ENCODE results near the gene DSCAML1. TPM values are rescaled to one million over a fixed set of nuclear protein-coding genes. Genes with fewer than 3 reads are reported as not detected.

Gene DSCAML1
- total RNA-seq, 1 experiment from 2014 or later = not detected

DNA sequence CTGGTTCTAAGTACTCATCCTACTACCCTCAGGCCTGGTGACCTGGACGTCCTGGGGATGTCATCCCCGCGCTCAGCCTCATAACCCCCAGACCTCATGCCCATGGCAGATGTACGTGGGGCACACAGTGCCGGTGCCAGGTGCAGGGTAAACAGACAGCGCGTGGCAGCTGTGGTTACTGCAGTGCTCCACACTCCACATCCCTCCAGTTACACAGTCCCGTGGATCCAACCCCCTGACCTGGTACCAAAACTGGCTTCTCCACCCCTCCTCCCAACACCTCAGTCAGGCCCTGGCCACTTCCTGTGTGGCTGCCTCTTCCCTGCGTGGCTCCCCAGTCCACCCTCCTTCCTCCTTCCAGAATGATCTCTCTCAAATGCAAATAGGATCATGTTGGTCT is 95.2 kb downstream of the DSCAML1 start:
- DNase-seq (ENCODE audit: low read depth) = no peak

DNA sequence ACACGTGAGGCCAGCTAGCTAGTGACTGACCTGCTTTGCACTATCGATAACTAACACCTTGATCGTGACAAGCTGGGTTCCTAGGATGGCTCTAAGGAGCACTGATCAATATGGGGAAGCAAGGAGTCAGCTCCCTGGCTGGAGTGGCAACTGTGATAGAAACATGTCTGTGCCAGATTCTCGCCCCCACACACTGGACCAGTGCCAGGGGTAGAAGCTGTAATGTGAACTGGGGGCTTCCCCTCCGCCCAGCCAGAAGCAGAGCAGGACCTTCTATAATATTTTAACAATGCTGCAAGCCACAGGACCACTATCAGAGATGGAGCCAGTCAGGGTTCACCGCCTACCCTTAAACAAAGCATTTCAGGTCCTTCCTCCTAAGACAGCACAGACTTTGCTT is 96.5 kb downstream of the DSCAML1 start:
- DNase-seq (ENCODE audit: low read depth) = no peak

DNA sequence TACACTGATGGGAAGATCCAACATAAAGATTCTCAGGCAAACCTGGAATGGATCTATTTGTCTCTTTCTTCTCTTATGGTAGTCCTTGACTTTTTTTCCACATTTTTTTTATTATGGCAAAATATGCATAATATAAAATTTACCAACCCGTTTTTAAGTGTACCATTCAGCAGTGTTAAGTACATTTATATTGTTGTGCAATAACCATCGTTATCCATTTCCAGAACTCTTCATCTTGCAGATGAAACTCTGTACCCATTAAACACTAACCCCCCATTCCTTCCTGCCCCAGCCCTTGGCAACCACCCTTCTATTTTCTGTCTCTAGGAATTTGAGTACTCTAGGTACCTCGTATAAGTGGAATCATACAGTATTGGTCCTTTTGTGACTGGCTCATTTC is 99.7 kb downstream of the DSCAML1 start:
- DNase-seq (ENCODE audit: low read depth) = no peak

DNA sequence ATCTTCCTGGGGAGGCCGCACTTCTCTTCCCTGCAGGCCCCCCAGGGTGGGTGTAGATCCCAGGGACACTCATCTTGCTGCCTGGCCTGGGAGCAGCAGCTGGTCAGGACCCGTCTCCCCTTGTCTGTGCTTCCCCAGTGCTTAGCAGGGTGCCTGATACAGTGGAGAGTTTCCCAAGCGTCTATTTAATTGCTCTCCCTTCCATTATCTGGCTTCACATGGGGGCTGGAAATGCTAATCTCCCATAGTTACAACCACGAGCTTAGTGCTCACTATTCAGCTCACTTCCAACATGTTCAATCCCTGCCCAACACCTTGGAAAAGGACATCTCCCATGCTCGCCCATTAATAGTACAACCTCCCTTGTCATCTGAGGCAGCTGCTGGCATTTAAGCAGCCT is 100.5 kb downstream of the DSCAML1 start:
- no peak for DNase-seq (ENCODE audit: low read depth)

DNA sequence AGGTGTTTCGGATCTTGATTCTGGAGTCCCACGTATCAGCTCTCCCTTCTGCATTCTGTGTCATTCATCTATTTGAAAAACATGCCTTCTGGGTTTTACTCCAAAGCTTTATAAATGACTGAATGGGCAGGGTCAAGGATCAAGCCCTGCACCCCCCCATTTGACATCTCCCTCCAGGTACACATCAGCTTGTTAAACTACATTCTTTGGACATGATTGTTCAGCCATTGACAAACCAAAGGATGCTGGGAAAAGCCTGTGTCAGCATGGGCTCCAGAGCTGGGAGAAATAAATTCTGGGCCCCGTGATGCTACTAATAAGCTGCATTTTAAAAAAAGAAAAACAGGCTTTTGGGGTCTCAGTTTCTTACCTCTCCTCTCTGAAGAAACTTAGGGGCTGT is 103.7 kb downstream of the DSCAML1 start:
- no peak for DNase-seq (ENCODE audit: low read depth)

DNA sequence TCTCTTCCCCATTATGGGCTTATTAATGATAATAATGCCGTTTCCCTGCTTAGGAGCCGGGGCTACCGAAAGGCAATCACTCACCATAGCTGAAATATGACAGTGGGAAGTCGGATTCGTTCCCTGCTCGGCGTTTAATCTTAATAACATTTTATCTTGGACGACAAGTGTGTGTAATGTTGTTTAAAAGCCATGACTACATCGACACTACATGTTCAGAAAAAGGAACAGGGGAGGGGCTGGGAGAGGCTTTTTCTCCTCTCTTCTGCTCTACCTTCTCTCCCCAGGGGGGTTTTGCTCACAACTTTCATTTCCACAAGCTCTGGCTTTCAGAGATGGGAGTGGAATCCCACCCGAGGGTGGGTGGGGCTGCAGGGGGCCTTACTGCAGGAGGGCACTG is 105.5 kb downstream of the DSCAML1 start:
- no peak for DNase-seq (ENCODE audit: low read depth)

DNA sequence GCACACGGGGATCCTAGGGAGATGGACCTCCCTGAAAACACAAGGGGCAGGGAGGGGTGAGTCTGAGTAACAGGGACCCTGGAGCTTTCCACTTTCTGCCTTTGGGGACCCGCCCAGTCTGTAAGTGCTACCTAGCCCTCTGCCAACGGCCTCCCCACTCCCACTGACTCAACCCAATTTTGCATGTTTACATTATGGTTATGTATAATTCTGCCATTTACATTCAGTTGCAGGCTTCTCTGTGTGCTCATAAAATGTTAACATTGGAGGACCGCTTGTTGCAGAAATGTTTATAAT is 105.8 kb downstream of the DSCAML1 start:
- no peak for DNase-seq (ENCODE audit: low read depth)

DNA sequence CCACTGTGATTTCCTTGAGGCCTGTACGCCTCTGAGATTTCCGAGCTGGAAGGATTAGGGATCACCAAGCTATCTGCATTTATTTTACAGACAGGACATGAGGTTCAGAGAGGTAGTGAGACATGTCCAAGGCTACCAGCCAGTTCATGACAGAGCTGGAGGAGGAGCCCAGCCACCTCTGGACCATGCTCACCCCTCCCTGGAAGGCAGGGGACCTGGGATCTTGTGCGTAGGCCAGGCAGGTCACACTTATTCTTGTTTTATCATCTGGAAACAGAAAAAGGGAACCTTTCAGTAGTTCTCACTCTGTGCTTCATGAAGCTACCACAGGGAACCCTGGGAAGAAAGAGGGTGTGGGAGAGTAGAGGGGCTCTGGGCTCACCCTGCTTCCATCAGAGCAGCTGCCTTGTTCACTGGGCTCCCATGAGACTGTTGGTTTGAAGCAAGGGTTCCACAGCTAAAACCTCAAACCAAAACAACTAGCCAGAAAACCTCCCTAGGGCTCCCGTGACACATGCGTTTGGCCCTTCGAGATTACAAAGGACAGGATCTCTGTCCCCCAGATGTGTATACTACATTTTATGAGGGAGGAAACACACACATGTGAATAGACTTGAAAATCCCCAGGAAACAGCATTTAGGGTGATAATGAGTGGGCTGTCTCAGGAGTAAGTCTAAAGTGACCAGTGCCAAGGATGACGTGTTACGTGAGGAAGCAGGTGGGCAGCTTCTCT is 106.4 kb downstream of the DSCAML1 start:
- DNase-seq (ENCODE audit: low read depth) = peak; percentile 5

DNA sequence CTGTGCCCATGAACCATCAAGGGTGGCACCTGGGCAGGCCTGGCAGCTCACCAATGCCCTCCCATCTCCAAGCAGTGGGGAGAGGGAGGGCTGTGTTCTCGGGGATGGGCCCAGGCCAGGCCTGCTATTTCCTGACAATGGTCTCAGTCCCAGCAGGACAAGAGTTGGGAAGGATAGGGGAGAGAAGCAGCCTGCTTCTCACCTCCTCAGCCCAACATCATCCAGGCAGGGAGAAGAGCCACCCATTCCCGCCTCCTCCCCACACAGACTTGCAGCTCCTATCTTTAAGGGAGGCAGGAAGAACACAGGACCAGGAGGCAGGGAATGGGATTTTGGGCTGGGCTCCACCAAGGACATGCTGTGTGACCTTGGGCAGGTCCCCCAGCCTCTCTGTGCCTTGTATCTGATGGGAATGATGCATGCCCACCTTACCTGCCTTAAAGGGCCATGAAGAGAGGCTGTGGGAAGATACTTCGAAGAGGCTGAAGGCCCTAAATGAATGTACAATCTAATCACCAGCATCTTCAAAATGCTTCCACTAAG is 108.7 kb downstream of the DSCAML1 start:
- DNase-seq (ENCODE audit: low read depth) = no peak

DNA sequence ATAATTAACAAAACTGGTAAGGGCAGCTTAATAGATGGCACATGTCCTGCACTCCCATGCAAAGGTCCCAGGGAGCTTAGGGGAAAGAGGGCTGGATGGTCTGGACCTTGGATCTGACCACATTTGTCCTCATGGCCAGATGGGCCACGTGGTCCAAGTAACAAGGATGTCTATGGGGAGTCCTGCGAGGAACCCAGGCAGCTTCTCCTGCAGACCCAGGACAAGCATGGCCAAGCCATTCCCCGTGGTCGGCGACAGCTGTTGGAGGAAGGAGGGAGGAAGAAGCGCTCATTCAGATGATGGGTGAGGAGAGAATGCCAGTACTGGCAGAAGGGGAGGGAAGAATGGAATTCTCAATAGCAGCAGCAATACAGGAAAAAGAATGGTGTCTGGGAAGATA is 109.2 kb downstream of the DSCAML1 start:
- DNase-seq (ENCODE audit: low read depth) = no peak

DNA sequence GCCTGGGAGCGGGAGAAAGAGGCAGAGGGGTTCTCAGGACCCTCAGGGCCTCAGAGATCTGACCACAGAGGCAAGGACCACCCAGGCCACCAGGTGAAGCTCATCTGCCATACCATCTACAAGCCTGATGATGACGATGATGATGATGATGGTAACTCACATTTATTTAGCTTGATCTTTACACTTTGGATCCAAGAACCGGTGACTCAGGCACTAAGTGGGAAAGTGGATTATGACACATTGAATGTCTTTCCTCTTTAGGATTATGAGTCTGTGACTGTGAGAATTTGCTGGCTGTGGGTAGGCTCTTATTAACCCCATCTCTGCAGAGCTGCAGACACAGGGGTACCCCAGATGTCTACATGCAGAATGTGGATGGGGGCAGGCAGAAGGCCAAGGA is 110.3 kb downstream of the DSCAML1 start:
- peak; percentile 1 for DNase-seq (ENCODE audit: low read depth)

DNA sequence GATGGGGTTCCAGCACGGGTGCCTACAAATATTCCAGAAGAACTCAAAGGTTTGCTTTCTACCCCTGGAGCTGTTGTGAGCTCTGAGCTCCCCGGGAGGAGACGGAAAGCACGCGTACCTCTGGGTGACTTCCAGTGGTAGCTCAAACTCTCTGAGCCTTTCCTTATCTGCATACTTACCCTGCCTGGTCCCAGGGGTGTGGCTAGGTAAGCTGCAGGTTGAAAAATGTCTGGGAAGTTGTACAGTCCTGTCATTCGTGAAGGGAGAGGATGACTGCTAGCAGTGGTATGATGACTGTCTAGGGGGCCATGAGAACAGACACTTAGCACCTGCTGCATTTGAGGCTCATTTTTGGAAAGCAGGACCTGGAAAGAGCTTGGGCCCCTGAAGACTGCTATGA is 111.5 kb downstream of the DSCAML1 start:
- no peak for DNase-seq (ENCODE audit: low read depth)

DNA sequence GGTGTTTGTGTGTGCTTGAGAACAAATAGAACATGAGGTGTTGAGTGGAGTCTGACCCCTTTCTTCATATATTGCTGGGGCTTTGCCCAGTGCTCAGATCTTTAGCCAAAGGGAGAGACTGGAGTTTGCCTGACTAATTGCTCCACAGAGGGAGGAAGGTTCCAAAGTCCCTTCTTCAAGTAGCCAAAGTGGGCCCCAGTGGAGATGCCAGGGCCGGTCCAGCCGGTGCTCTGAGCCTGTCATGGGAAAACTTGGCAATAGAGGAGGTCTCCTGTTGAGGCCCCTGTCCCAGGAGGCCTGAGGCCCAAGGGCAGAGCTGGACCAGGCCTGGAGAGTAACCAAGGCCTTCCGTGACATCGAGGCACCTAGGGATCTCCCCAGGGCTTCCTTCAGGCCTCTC is 112.3 kb downstream of the DSCAML1 start:
- no peak for DNase-seq (ENCODE audit: low read depth)

DNA sequence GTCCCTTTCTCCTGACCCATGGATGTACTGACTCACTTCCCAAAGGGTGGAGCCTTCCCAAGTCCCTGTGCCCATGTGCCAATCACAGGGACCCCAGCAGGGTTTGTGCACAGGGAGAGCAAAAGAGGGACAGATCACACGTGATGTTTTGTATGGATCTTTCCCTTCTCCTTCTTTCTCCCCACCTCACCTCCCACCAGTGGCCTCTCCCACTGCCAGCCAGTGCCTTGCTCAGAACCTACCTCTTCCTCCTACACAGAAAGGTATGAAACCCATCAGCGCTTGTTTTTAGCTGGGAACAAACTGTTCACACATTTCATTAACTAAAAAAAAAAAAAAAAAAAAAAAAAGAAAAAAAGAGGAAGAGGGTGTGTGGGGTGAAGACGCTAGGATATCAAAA is 112.9 kb downstream of the DSCAML1 start:
- DNase-seq (ENCODE audit: low read depth) = no peak

DNA sequence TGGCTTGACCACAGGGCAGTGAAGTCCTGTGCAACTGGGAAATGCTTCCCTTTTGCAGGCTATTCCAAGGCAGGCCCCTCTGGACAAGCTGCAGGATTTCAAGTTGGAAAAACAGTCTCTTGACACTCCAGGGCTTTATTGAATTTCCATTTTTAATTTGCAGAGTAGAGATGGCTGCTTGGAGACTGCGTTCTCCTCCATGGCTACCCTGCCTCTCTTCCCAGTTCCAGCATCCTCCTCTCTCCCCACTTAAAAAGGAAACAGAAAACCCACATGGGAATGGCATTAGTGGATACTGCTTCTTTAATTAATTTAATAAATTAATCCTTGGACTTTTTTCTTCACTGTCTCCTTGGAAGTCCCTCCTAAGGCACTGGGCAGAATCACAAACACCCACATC is 115.6 kb downstream of the DSCAML1 start:
- no peak for DNase-seq (ENCODE audit: low read depth)

DNA sequence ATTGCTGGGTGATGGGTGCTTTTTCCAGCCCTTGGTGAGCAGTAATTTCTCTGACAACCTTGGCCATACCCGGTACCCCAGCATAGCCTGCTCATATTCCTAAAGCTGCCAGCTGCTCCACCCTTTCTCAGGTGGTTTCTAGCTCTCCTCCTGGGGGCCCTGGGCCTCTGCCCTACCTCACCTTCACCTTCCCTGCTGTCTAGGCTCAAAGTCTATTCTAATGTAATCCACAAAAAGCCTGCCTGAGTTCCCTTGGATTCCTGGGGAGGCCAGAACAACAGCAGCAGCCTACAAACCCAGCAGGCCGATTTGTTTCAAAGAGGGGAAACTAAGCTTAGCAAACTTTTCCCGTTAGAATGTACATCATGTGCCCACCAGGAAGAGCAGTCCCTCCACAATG is 117.6 kb downstream of the DSCAML1 start:
- DNase-seq (ENCODE audit: low read depth) = no peak

DNA sequence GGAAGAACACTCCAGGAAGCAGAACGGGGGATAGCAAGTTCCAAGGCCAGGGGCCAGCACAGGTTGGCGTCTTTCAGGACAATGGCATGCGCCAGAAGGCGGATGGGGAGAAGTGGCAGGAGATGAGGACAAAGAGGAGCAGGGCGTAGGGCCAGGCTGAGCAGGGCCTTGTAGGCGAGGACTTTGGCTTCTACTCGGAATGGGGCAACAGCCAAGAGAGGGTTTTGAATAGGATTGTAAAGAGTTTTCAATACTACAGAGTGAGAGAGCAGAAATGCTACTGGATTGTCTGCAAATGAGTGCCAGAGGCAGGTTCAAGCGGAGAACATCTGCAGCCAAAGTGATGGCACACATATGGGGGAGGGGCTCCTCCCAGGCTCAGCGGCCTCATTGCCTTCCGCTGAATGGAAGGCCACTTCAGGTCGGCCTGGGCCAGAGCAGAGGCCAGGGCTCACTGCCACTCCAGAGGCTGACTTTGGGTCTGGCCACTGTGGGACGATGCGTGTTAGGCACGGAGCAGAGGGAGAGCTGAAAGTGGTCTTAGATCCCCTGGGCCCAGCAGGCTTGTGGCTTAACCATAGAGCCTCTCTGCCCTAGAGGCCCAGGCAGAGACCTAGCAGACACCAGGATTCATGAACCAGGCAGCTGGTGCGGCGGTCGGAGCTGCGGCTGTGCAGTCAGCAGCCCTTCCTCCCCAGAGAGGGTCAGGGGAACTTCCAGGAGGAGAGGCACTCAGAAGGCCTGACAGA is 118.2 kb downstream of the DSCAML1 start:
- DNase-seq (ENCODE audit: low read depth) = no peak

DNA sequence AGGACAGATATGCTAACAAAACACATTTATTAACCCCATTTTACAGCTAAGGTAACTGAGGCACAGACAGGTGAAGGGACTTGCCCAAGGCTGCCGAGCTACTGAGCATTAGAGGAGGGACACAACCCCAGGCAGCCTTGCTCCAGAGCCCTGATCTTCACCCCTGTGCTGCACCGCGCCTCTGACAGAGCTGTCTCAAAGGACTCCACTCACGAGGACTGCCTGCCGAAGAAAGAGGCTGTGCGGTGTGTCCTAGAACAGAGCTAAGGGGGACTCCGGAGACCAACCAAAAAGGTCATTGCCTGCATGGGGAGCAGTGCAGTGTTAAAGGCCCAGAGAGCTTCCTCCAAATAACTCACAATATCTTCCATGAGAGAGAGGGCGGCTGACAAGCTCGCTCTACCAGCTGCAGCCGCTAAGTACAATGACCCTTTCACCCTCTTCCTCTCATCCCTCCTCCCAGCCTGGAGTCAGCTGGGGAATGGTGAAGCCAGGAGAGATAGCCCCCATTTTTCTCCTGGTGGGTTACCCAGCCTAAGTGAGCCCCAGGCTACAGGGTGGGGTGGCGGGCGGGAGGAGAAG is 119.2 kb downstream of the DSCAML1 start:
- no peak for DNase-seq (ENCODE audit: low read depth)

DNA sequence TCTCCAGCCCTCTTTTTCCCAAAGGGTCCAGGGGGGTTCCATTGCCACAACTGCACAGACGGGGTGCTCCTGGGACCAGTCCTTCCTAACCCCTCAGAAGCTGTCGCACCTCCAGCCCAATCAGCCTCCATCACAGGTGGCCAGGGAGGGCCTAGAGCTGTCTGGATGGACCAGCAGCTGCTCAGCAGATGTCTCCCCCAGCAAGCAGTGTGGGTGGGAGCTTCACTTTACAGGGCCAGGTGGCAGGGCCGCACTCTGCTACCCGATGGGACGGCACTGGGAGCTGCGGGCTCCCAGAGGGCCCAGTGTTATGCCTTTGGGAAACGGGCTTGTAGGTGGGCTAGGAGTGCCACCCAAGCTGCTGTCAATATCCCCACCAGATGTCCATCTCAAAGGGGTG is 120.5 kb downstream of the DSCAML1 start:
- no peak for DNase-seq (ENCODE audit: low read depth)

DNA sequence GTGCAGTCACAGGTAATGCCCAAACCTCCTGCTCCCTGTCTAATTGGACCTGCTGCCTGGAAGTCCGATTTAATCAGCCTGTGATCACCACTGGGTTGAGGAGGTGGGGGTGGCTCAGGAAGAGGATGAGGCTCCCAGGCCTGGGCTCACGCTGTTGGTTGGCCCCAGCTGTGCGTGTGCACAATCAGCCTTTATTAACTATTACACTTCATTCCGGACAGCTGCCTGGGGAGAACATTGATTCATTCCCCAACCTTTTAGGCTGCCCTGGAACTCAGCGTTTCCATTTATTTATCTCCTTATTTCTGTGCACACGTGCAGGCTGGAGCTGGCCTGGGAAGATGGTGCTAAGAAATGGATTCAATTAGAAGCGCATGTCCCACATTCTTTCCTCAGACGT is 123.4 kb downstream of the DSCAML1 start:
- DNase-seq (ENCODE audit: low read depth) = no peak

DNA sequence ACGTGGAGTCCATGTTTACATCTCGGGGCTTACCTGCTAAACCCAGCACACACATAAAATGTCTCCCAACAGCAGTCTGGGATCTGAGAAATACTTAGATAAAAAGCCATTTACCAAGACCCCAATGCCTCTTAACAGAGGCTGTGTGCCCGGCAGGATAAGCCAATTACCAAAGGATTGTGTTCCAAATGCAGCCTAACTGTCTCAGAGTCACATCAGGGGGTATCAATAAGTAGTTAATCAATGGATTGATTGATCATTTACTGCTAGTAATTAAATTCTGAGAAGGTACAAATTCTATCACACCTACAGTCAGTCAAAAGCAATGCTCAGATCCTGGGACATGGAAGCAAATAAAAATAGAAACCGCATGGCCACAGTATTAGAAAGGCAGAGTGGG is 125.6 kb downstream of the DSCAML1 start:
- DNase-seq (ENCODE audit: low read depth) = no peak

DNA sequence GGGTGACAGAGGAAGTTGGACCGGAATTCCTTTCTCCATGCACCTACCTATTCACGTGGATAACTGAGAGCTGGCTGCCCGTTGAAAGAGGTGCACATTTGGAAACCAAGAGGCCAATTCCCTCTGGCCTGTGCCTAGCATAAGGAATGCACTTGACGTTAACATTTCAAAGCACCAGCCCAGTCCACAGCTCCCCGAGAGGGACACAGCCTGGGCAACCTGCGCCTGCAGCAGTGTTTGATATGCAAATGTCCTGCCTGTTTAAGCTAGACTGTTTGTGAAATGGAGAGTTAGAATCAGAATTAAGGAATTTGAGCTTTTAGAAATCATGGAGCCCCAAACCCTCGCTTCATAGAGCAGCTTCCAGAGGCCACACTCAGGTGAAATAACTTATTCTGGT is 126.1 kb downstream of the DSCAML1 start:
- DNase-seq (ENCODE audit: low read depth) = no peak

DNA sequence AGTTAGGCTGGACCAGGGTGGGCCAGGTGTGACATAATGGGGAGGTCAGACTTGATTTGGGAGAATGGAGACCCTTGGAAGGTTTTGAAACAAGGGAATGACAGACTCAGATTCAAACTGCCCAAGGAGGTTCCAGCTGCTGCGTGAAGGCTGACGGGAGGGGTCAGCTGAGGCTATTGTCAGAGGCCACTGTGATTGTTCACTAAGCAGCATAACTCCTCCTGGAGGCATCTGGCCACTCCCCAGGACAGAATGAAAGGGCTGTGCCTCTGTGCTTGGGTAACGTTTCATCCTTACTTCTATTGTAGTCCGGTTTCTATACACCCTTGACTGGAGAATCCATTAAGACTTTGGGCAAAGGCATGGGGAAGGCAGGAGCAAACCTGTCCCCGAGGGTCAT is 126.6 kb downstream of the DSCAML1 start:
- no peak for DNase-seq (ENCODE audit: low read depth)
